ENCODE data around the gene RGS4.

- no peak for TF ChIP-seq CTCF (IDR thresholded peaks at IDR 0.05)
- TF ChIP-seq EP300 (IDR thresholded peaks at IDR 0.05), result no peak
- TF ChIP-seq POLR2A (IDR thresholded peaks at IDR 0.05), result no peak
Observed at GRCh38 chr1:163084330-163084729, 15.2 kb downstream of the RGS4 start.
